Esophagus squamous epithelium (tissue), 4 donors: ENCODE results near the gene LUZP1.

ENCODE experiments used
- CTCF ChIP-seq, 6 experiments: fragments of 450-650 bp in 4 of 6; fragments of 200-600 bp in 2 of 6; sonication (generic) in 2 of 6; IDR thresholded peaks; one replicate each; pipeline ENCODE4 v1.5.1; 2016 to 2019; ENCODE audit warnings: antibody characterized with exemption in 6 of 6, mild to moderate bottlenecking in 4 of 6, moderate library complexity in 4 of 6
- POLR2A ChIP-seq, 4 donors: fragments of 450-650 bp; IDR thresholded peaks; one replicate each; pipeline ENCODE4 v1.6.1; 2017; ENCODE audit warnings: antibody characterized with exemption in 4 of 4, mild to moderate bottlenecking in 4 of 4, moderate library complexity in 3 of 4

DNA sequence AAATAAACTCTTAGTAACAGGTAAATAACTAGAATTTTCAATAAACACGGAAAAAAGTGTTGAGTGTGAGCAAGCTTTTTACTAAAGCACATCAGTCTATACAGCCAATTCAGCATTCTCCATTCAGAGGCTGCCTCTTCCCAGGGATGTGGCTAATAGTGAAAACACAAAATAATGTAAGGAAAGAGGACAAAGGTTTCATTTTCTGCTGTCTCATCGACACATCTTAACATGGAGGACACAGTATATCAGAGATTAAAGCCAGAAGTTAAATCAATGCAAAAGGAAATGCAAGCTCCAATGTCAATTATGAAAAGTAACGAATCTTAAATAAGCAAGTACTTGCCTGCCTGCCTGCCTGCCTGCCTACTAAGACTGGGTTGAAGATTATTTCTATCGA, 43.2 kb downstream of the LUZP1 start:
- no peak for TF ChIP-seq CTCF (IDR thresholded peaks at IDR 0.05)
- TF ChIP-seq POLR2A (IDR thresholded peaks at IDR 0.05) = no peak
